ACC112 (cell line): ENCODE measurements around the gene MROH7.

Experiments
- H2AFZ ChIP-seq: fragments of 200-600 bp; sonication (generic); one replicate; pipeline ENCODE4 v1.6.0; 2017; ENCODE audit warnings: antibody characterized with exemption, low read length; ENCODE audit not compliant: unreplicated experiment
- H3K27ac ChIP-seq: fragments of 200-600 bp; sonication (generic); 2 replicates; pipeline ENCODE4 v1.5.1; 2014; ENCODE audit warnings: low read depth, mild to moderate bottlenecking, antibody characterized with exemption, low read length, moderate library complexity
- H3K27me3 ChIP-seq: fragments of 200-600 bp; sonication (generic); 2 replicates; pipeline ENCODE4 v1.6.1; 2014; ENCODE audit warnings: mild to moderate bottlenecking, antibody characterized with exemption, low read length, moderate library complexity, mixed read lengths; ENCODE audit not compliant: insufficient read depth
- H3K36me3 ChIP-seq: fragments of 200-600 bp; sonication (generic); 2 replicates; pipeline ENCODE4 v1.6.1; 2016; ENCODE audit warnings: mild to moderate bottlenecking, antibody characterized with exemption, low read length, moderate library complexity, mixed read lengths; ENCODE audit not compliant: insufficient read depth
- H3K4me1 ChIP-seq: fragments of 200-600 bp; sonication (generic); one replicate; pipeline ENCODE4 v1.6.1; 2016; ENCODE audit warnings: low read length, mixed read lengths; ENCODE audit not compliant: insufficient read depth, unreplicated experiment, control insufficient read depth
- H3K4me3 ChIP-seq: fragments of 200-600 bp; sonication (generic); 2 replicates; pipeline ENCODE4 v1.5.1; 2014; ENCODE audit warnings: mild to moderate bottlenecking, low read depth, low read length
- H3K79me2 ChIP-seq: fragments of 200-600 bp; sonication (generic); one replicate; pipeline ENCODE4 v1.6.0; 2016; ENCODE audit warnings: low read length; ENCODE audit not compliant: control insufficient read depth, unreplicated experiment, insufficient read depth

MROH7 gene

DNA sequence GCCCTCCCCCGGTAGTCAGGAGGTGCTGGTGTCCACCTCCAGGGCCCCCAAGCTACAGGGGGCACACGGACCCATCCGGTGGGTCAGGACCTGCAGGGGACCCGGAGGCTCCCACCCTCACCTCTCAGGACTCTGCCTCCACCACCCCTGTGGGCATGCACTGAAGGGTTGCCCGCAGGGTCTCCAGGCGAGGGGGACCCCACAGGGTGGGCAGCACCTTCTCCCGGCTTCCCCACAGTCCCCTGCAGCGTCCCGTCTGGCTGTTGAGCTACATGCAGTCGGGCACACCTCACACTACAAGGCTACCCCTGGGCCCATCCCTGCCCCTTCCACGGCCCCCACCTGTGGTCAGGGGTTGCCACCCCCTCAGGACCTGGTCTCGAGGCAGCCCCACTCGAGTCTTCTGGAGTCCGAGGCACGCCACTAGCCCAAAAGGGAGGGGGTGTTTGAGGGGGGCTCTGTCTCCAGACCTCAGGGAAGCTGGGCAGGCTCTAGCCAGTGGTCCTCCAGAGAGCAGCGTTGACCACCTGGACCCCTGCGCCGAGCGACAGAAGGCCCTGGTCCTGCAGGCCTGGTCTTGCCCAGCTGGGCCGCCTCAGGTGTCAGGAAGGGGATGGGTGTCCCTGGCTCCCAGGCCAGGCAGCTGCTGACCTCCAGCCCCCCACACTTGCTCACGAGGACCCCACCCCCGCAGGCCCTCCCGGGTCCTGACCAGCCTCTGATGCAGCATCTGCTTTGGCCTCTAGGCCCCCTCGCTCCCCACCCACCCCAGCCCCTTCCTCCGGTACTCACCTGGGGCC is 113.1 kb downstream of the MROH7 start:
- H3K27me3 ChIP-seq: peaks cover 4% of the 10 kb centered on the region; the same call in 1 of the 2 replicates
- H3K4me1 ChIP-seq: no peaks in the 10 kb centered on the region
- no peak overlapping the region for H3K27ac ChIP-seq
- H3K36me3 ChIP-seq: peaks cover 4% of the 10 kb centered on the region; the same call in 1 of the 2 replicates
- H3K79me2 ChIP-seq: no peaks in the 10 kb centered on the region
- no peak overlapping the region for H3K4me3 ChIP-seq
- H2AFZ ChIP-seq: no peak overlapping the region

DNA sequence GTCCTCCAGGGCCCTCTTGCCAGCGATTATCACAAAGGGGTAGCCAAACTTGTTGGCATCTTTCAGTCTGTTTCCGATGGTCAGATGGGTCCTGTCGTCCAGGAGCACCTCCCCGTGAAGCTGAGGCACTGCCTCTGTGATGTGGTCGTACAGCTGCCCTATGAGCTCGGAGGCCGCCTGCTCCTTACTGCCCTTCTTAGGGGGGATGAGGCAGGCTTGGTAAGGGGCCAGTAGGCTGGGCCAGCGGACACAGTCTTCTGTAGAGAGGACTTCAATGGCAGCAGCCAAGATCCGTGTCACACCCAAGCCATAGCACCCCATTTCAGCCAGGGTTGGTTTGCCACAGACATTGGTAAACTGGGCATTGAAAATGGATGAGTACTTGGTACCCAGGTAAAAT is 116.2 kb downstream of the MROH7 start:
- H3K27me3 ChIP-seq: no peaks in the 10 kb centered on the region
- peaks cover 10% of the 10 kb centered on the region for H3K79me2 ChIP-seq
- no peak overlapping the region for H2AFZ ChIP-seq
- H3K27ac ChIP-seq: no peak overlapping the region
- peaks cover 4% of the 10 kb centered on the region; the same call in 1 of the 2 replicates for H3K36me3 ChIP-seq
- no peaks in the 10 kb centered on the region for H3K4me1 ChIP-seq
- H3K4me3 ChIP-seq: no peak overlapping the region

DNA sequence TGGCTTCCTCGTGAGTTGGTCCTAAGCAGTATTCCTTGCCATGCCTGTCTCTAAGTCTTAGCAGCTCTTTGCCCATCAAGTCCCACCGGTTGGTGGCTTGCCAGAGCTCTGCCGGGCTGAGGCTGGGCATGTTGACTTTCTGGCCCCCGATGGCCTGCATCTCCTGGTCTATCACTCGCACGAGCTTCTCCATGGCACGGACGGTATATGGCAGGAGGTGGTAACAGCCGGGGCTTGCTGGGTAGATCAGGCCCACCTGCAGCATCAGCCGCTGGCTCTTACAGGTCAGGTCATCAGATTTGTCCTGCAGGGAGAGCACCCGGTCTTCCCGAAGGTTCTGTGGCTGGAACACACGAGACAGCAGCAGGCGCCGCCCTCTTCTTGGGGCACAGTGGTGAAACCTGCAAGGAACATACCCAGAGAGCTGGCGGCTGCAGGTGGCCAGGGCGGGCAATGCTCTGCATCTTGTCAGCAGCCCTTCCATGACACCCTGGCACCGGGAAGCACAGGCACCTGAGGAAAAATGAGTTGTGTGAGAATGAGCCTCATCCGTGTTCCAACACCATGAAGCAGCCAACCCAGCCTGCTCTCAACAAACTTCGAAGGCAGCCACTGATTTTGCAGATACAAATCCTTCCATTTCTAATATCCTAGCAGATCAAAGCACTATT is 117.2 kb downstream of the MROH7 start:
- Histone ChIP-seq H3K27ac (no peak overlapping the region), H3K79me2 (peaks cover 20% of the 10 kb centered on the region), H3K4me3 (no peak overlapping the region), H3K4me1 (peaks cover 4% of the 10 kb centered on the region), H2AFZ (no peak overlapping the region), H3K27me3 (no peaks in the 10 kb centered on the region), H3K36me3 (peaks cover 4% of the 10 kb centered on the region; the same call in 1 of the 2 replicates)
